ENCODE data around the gene IGLL5. TPM values are rescaled to one million over a fixed set of nuclear protein-coding genes. Genes with fewer than 3 reads are reported as not detected.

IGLL5 gene
- total and polyA plus RNA-seq, 2 of the 13 experiments (the other 11 are each of a cell fraction or from before 2014, with no cell fraction given), result not detected

DNA sequence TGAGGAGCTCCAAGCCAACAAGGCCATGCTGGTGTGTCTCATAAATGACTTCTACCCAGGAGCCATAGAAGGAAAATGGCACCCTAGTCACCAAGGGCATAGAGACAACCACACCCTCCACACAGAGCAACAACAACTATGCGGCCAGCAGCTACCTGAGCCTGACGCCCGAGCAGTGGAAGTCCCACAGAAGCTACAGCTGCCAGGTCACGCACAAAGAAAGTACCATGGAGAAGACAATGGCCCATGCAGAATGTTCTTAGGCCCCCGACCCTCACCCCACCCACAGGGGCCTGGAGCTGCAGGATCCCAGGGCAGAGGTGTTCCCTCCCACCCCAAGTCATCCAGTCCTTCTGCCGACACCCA lies 28.0 kb downstream of the IGLL5 start:
- no peak for ATAC-seq
- H3K27ac ChIP-seq (ENCODE audit: extremely low read length, insufficient read depth, low read length), result no peak overlapping the region
- POLR2A ChIA-PET, result no interaction called here
- WGBS (ENCODE audit: low lambda C conversion rate), result 75% methylated on average over 4 of the region's 6 CpGs
- CTCF ChIA-PET (ENCODE audit: low intra/inter-chr PET ratio, low total read pairs), result no interaction called here
- H4K20me1 ChIP-seq (ENCODE audit: insufficient read depth, low read length), result no peaks in the 10 kb centered on the region
- in situ Hi-C loops (cut with HindIII; ENCODE audit: extremely low pct_ligation_motif_present, low pct_unique_long_range_greater_than_20kb), result no loop called here
- intact Hi-C loops (cut with micrococcal nuclease; ENCODE audit: unreplicated experiment), result no loop called here
- H3K4me2 ChIP-seq (ENCODE audit: low read depth, low read length), result no peak overlapping the region
- peaks cover 23% of the 10 kb centered on the region for H3K4me1 ChIP-seq (ENCODE audit: insufficient read depth, low read length)
- TF ChIP-seq RFX5 (IDR thresholded peaks at IDR 0.05; ENCODE audit: low read depth, low read length) (no peak), ZNF12 (CRISPR knock-in tag; IDR thresholded peaks at IDR 0.05) (no peak), DNMT3B (CRISPR knock-in tag; conservative IDR thresholded peaks at IDR 0.05) (no peak), ZNF17 (CRISPR knock-in tag; IDR thresholded peaks at IDR 0.05) (no peak), FOXA3 (CRISPR knock-in tag; IDR thresholded peaks at IDR 0.05) (no peak), STAG1 (CRISPR knock-in tag; IDR thresholded peaks at IDR 0.05) (no peak), ATM (IDR thresholded peaks at IDR 0.05; ENCODE audit: borderline replicate concordance) (no peak), ZNF878 (CRISPR knock-in tag; IDR thresholded peaks at IDR 0.05) (no peak), RARA (CRISPR knock-in tag; IDR thresholded peaks at IDR 0.05) (no peak), ZNF101 (CRISPR knock-in tag; IDR thresholded peaks at IDR 0.05; ENCODE audit: borderline replicate concordance, low read depth) (no peak), KMT2B (CRISPR knock-in tag; IDR thresholded peaks at IDR 0.05) (no peak), ZBTB20 (CRISPR knock-in tag; IDR thresholded peaks at IDR 0.05; ENCODE audit: borderline replicate concordance, low read depth) (no peak), CREB3 (CRISPR knock-in tag; IDR thresholded peaks at IDR 0.05) (no peak), FOXM1 (CRISPR knock-in tag; IDR thresholded peaks at IDR 0.05) (no peak), ZFP36 (IDR thresholded peaks at IDR 0.05; ENCODE audit: borderline replicate concordance, low read depth, low read length, partially characterized antibody) (no peak), RCOR2 (CRISPR knock-in tag; IDR thresholded peaks at IDR 0.05) (no peak), ZNF563 (CRISPR knock-in tag; IDR thresholded peaks at IDR 0.05) (no peak)
- TF ChIP-seq, protein P1, sequence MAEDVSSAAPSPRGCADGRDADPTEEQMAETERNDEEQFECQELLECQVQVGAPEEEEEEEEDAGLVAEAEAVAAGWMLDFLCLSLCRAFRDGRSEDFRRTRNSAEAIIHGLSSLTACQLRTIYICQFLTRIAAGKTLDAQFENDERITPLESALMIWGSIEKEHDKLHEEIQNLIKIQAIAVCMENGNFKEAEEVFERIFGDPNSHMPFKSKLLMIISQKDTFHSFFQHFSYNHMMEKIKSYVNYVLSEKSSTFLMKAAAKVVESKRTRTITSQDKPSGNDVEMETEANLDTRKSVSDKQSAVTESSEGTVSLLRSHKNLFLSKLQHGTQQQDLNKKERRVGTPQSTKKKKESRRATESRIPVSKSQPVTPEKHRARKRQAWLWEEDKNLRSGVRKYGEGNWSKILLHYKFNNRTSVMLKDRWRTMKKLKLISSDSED (CRISPR knock-in tag; IDR thresholded peaks at IDR 0.05), result no peak
- TF ChIP-seq, protein P2, sequence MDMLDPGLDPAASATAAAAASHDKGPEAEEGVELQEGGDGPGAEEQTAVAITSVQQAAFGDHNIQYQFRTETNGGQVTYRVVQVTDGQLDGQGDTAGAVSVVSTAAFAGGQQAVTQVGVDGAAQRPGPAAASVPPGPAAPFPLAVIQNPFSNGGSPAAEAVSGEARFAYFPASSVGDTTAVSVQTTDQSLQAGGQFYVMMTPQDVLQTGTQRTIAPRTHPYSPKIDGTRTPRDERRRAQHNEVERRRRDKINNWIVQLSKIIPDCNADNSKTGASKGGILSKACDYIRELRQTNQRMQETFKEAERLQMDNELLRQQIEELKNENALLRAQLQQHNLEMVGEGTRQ (IDR thresholded peaks at IDR 0.05; ENCODE audit: low read depth, low read length), result no peak
- TF ChIP-seq, protein P2 (CRISPR knock-in tag; IDR thresholded peaks at IDR 0.05; ENCODE audit: borderline replicate concordance), result no peak
- H2AFZ ChIP-seq (ENCODE audit: low read length), result no peak overlapping the region
- H3K36me3 ChIP-seq (replicated peaks in 1 of 2; ENCODE audit: control insufficient read depth in 1 of 2, insufficient read depth in 2 of 2, low read length in 2 of 2), result no peaks in the 10 kb centered on the region
- H3K27me3 ChIP-seq (ENCODE audit: control insufficient read depth in 1 of 2, insufficient read depth in 2 of 2, low read length in 2 of 2), result peaks cover 1 to 52% of the 10 kb centered on the region in 2 experiments
- no peak for DNase-seq (ENCODE audit: low spot score)
- H3K9me3 ChIP-seq (ENCODE audit: low read length), result no peaks in the 10 kb centered on the region
- no peaks in the 10 kb centered on the region for H3K79me2 ChIP-seq (ENCODE audit: insufficient read depth, low read length)
- H3K4me3 ChIP-seq (replicated peaks in 1 of 3; ENCODE audit: insufficient read depth in 1 of 3, low read depth in 2 of 3, low read length in 3 of 3), result no peak overlapping the region
- no peak overlapping the region for H3K9ac ChIP-seq (ENCODE audit: insufficient read depth, low read depth, low read length)
- no peak for FAIRE-seq
- no TSS peak for BruUV-seq (replicated peaks)
